PFSK-1 (cell line): ENCODE data around the gene NCKAP1. TPM values are rescaled to one million over a fixed set of nuclear protein-coding genes. Genes with fewer than 3 reads are reported as not detected.

Source experiments
- FOXP2 ChIP-seq: optimal IDR thresholded peaks from 2 replicates; pipeline ENCODE3; 2011; ENCODE audit warnings: borderline replicate concordance, control low read depth, inconsistent platforms; ENCODE audit not compliant: insufficient read depth; ENCODE audit errors: extremely low read length, extremely low read depth
- POLR2AphosphoS5 ChIP-seq: IDR thresholded peaks from 2 replicates; pipeline ENCODE4 v1.6.1; 2012; ENCODE audit warnings: low read depth, mild to moderate bottlenecking, control low read depth, low read length, moderate library complexity
- REST ChIP-seq, 2 experiments: IDR thresholded peaks; 2 replicates each; pipeline versions ENCODE4 v1.6.1 to v1.8.0; 2011 to 2012; ENCODE audit warnings: low read depth in 2 of 2, low read length in 2 of 2, control low read depth in 1 of 2, inconsistent platforms in 1 of 2, mild to moderate bottlenecking in 1 of 2, moderate library complexity in 1 of 2; ENCODE audit not compliant: insufficient read depth in 1 of 2
- SIN3A ChIP-seq: IDR thresholded peaks from 2 replicates; pipeline ENCODE4 v1.6.1; 2012; ENCODE audit warnings: mild to moderate bottlenecking, low read length, moderate library complexity, borderline replicate concordance; ENCODE audit not compliant: insufficient read depth
- TAF1 ChIP-seq: IDR thresholded peaks from 2 replicates; pipeline ENCODE4 v1.6.1; 2012; ENCODE audit warnings: low read length, control low read depth, borderline replicate concordance; ENCODE audit not compliant: insufficient read depth
- polyA plus RNA-seq: library from polyadenylated mRNA; unstranded; fragments of >200 nt; gene quantifications from one replicate; pipeline ENCODE4 v1.2.1, GENCODE V29; 2012; ENCODE audit warnings: low read depth, missing spikeins; ENCODE audit not compliant: insufficient read length

NCKAP1 gene
- 63.7 TPM for polyA plus RNA-seq

GRCh38 chr2:183038341-183039300 is at the start of gene NCKAP1:
Gene NCKAP1, minus strand, starts transcription at chr2:183038457. Its CDS starts 358 bp downstream, at chr2:183038099.
- TF ChIP-seq TAF1 (peak; percentile 68; the same call in 1 of the 2 replicates), FOXP2 (peak; percentile 78), SIN3A (no peak), POLR2AphosphoS5 (peak; percentile 39; the same call in 1 of the 2 replicates), REST (IDR thresholded peaks at IDR 0.05; ENCODE audit: insufficient read depth in 1 of 2, low read depth in 2 of 2, low read length in 2 of 2) (0 out of 4 replicates have a peak, but pooled peaks of 1 of the 2 experiments have one; percentile 8)

- TF ChIP-seq POLR2AphosphoS5, result no peak
- no peak for TF ChIP-seq FOXP2
- TF ChIP-seq TAF1, result no peak
- no peak for TF ChIP-seq REST (IDR thresholded peaks at IDR 0.05; ENCODE audit: insufficient read depth in 1 of 2, low read depth in 2 of 2, low read length in 2 of 2)
- TF ChIP-seq SIN3A, result no peak
Measured at GRCh38 chr2:183081911-183082310, 43.7 kb upstream of the NCKAP1 start.

GRCh38 chr2:183079139-183079775 is 41.0 kb upstream of the NCKAP1 start:
- TF ChIP-seq TAF1 (no peak), SIN3A (no peak), FOXP2 (no peak), REST (IDR thresholded peaks at IDR 0.05; ENCODE audit: insufficient read depth in 1 of 2, low read depth in 2 of 2, low read length in 2 of 2) (no peak), POLR2AphosphoS5 (no peak)

- TF ChIP-seq SIN3A (0 out of 2 replicates have a peak, but pooled peaks have one; percentile 11), POLR2AphosphoS5 (peak; percentile 97), FOXP2 (no peak), REST (IDR thresholded peaks at IDR 0.05; ENCODE audit: insufficient read depth in 1 of 2, low read depth in 2 of 2, low read length in 2 of 2) (no peak), TAF1 (peak; percentile 82)
Measured at GRCh38 chr2:183078464-183079138, 40.3 kb upstream of the NCKAP1 start, which contains the start of gene DUSP19. Gene DUSP19, plus strand, starts transcription at chr2:183078747. Its CDS starts 187 bp downstream, at chr2:183078934.
